Upper lobe of left lung (tissue), 6 donors: ENCODE measurements around the gene ASIC2. TPM values are rescaled to one million over a fixed set of nuclear protein-coding genes. Genes with fewer than 3 reads are reported as not detected.

Experiments
- ATAC-seq, 2 donors: fragments of 200-7000 bp; cut with Tn5 transposase; one replicate each; pipeline ENCODE4 v1.9.1; 2022; ENCODE audit warnings: mild to moderate bottlenecking in 2 of 2, moderate library complexity in 2 of 2; ENCODE audit not compliant: low FRiP score in 2 of 2
- DNase-seq, 2 donors: peaks; one replicate each; pipeline ENCODE4 v3.0.0-alpha.2; 2019 to 2020
- H3K27ac ChIP-seq, 4 donors: fragments of 200-600 bp; sonication (generic); one replicate each; pipeline ENCODE4 v1.5.1; 2016 to 2019
- H3K27me3 ChIP-seq, 4 donors: fragments of 200-600 bp; sonication (generic); one replicate each; pipeline ENCODE4 v1.5.1; 2017 to 2019
- H3K36me3 ChIP-seq, 4 donors: fragments of 200-600 bp; sonication (generic); one replicate each; pipeline ENCODE4 v1.5.1; 2016 to 2019
- H3K4me1 ChIP-seq, 4 donors: fragments of 200-600 bp; sonication (generic); one replicate each; pipeline ENCODE4 v1.5.1; 2018 to 2019
- H3K4me3 ChIP-seq, 4 donors: fragments of 200-600 bp; sonication (generic); one replicate each; pipeline ENCODE4 v1.5.1; 2017 to 2019; ENCODE audit warnings: mild to moderate bottlenecking in 2 of 4, moderate library complexity in 1 of 4
- H3K9me3 ChIP-seq, 4 donors: fragments of 200-600 bp; sonication (generic); one replicate each; pipeline ENCODE4 v1.5.1; 2018 to 2019
- EP300 ChIP-seq, 4 donors: sonication (generic); formaldehyde crosslinking; IDR thresholded peaks; one replicate each; pipeline ENCODE4 v1.5.1; 2017; ENCODE audit warnings: antibody characterized with exemption in 4 of 4, control low read depth in 2 of 4
- POLR2A ChIP-seq, 4 donors: fragments of 450-650 bp; IDR thresholded peaks; one replicate each; pipeline ENCODE4 v1.5.1; 2016 to 2017; ENCODE audit warnings: antibody characterized with exemption in 4 of 4, mild to moderate bottlenecking in 2 of 4
- POLR2AphosphoS5 ChIP-seq, 2 donors: sonication (generic); formaldehyde crosslinking; IDR thresholded peaks; one replicate each; pipeline ENCODE4 v1.5.1; 2017; ENCODE audit warnings: antibody characterized with exemption in 2 of 2
- WGBS, 2 donors: methylation state at CpG; one replicate each; pipeline ENCODE4 v1.1.5; 2017 to 2018; 5-methylcytosine and 5-hydroxymethylcytosine counted together
- total RNA-seq, 6 donors: library from RNA; depleted of rRNA in 4 of 6; stranded (reverse); fragments of >200 nt in 4 of 6; gene quantifications; one replicate each; pipeline versions ENCODE4 v1.1.0 to v1.2.1, GENCODE V29; 2016 to 2021
- TF ChIP-seq, protein P1 (sequence below), 6 experiments: fragments of 450-650 bp in 4 of 6; fragments of 200-600 bp in 2 of 6; sonication (generic) in 2 of 6; IDR thresholded peaks; one replicate each; pipeline ENCODE4 v1.5.1; 2016 to 2019; ENCODE audit warnings: antibody characterized with exemption in 6 of 6
- donor health status: DM: no; HTN: no; CAD: no; lungs with moderate emphysema.
- donor health status: DM: no; HTN: yes; CAD: no; lungs with severe emphysema.

The ASIC2 gene
- total RNA-seq, 6 donors from 2014 or later: 0.17 TPM; not detected in 5

DNA sequence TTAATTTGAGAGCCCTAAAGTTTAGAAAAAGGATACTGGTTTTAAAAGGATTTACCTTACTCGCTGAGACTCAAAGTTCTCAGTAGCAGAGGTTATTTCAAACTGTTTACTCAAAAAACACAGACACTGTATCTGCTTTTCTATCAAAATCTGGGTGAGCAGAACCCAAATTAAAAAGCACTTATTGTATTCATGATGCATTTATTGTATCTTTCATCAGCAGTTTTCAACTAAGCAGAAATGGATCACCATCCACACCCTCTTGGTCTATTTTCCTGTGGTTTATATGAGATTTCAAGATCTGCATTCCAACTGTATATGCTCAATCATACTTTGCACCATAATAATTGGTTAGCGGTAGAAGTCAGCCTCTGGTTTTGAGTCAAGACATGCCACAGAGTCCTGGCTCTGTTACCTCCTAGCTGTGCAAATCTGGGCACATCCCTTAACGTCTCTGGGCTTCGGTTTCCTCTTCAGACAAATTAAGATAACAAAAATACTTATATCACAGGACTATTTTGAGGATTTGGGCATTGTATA, 109.5 kb downstream of the ASIC2 start:
- H3K9me3 ChIP-seq: no peaks in the 10 kb centered on the region
- H3K4me1 ChIP-seq: no peaks in the 10 kb centered on the region
- H3K36me3 ChIP-seq: no peaks in the 10 kb centered on the region
- TF ChIP-seq POLR2AphosphoS5 (IDR thresholded peaks at IDR 0.05) (no peak), POLR2A (IDR thresholded peaks at IDR 0.05) (no peak), EP300 (IDR thresholded peaks at IDR 0.05) (no peak)
- TF ChIP-seq, protein P1, sequence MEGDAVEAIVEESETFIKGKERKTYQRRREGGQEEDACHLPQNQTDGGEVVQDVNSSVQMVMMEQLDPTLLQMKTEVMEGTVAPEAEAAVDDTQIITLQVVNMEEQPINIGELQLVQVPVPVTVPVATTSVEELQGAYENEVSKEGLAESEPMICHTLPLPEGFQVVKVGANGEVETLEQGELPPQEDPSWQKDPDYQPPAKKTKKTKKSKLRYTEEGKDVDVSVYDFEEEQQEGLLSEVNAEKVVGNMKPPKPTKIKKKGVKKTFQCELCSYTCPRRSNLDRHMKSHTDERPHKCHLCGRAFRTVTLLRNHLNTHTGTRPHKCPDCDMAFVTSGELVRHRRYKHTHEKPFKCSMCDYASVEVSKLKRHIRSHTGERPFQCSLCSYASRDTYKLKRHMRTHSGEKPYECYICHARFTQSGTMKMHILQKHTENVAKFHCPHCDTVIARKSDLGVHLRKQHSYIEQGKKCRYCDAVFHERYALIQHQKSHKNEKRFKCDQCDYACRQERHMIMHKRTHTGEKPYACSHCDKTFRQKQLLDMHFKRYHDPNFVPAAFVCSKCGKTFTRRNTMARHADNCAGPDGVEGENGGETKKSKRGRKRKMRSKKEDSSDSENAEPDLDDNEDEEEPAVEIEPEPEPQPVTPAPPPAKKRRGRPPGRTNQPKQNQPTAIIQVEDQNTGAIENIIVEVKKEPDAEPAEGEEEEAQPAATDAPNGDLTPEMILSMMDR (IDR thresholded peaks at IDR 0.05): no peak
- DNase-seq (no peak), ATAC-seq (no peak)
- no peak overlapping the region for H3K27ac ChIP-seq
- no peaks in the 10 kb centered on the region for H3K27me3 ChIP-seq
- H3K4me3 ChIP-seq: no peak overlapping the region
- WGBS, 2 donors: 75 to 77% methylated on average over 4 of the region's 4 CpGs

DNA sequence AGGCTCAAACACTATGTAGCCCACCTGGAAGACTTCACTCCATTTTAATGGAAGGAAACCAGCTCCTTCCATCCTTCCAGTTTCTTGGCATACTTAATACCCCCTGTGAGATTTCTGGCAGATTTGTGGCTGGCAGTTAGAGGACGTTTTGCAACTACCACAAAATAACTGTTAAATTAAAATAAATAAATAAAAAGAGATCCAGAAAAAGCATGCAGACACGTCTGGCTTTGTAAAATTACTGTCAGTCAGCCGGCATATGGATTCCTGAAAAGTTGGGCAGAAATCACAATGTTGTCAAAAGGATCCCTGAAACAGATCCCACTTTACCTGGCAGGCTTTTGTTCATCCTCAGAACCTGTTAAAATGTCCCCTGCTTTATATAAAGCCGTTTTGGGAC, 113.9 kb downstream of the ASIC2 start:
- 56 to 58% methylated on average over 4 of the region's 4 CpGs for WGBS, 2 donors
- no peaks in the 10 kb centered on the region for H3K9me3 ChIP-seq

DNA sequence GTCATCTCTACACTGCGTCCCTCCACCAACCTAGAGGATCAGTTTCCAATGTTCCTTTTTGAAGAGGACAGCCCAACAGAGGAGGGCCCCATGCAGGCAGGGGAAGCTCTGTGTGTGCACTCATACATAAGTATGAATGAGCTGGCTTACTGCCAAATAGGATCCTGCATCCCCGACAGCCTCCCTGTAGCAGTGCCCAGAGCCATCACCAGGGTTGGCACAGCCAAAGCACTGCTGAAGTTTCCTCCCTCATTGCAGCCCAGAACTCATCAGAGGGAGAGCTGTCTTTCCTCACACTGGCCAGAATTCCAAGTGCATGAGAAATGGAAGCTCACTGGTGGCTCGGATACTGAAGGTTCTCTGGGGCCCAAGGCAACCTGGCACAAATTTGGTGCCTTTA, 114.4 kb downstream of the ASIC2 start:
- Histone ChIP-seq H3K9me3 (no peaks in the 10 kb centered on the region), H3K4me1 (no peaks in the 10 kb centered on the region), H3K36me3 (no peaks in the 10 kb centered on the region), H3K27ac (no peak overlapping the region), H3K27me3 (no peaks in the 10 kb centered on the region), H3K4me3 (no peak overlapping the region)
- ATAC-seq: no peak
- DNase-seq: no peak
- TF ChIP-seq POLR2A (IDR thresholded peaks at IDR 0.05) (no peak), EP300 (IDR thresholded peaks at IDR 0.05) (no peak), POLR2AphosphoS5 (IDR thresholded peaks at IDR 0.05) (no peak)
- TF ChIP-seq, protein P1 (IDR thresholded peaks at IDR 0.05): no peak
- 71 to 79% methylated on average over 3 of the region's 3 CpGs for WGBS, 2 donors

More for the DNA sequence above, 113.9 kb downstream of the ASIC2 start:
- Histone ChIP-seq H3K4me1 (no peaks in the 10 kb centered on the region), H3K4me3 (no peak overlapping the region), H3K27me3 (no peaks in the 10 kb centered on the region), H3K27ac (no peak overlapping the region), H3K36me3 (no peaks in the 10 kb centered on the region)
- DNase-seq (no peak), ATAC-seq (no peak)
- TF ChIP-seq POLR2AphosphoS5 (IDR thresholded peaks at IDR 0.05) (no peak), POLR2A (IDR thresholded peaks at IDR 0.05) (no peak), EP300 (IDR thresholded peaks at IDR 0.05) (no peak)
- TF ChIP-seq, protein P1 (IDR thresholded peaks at IDR 0.05): no peak

DNA sequence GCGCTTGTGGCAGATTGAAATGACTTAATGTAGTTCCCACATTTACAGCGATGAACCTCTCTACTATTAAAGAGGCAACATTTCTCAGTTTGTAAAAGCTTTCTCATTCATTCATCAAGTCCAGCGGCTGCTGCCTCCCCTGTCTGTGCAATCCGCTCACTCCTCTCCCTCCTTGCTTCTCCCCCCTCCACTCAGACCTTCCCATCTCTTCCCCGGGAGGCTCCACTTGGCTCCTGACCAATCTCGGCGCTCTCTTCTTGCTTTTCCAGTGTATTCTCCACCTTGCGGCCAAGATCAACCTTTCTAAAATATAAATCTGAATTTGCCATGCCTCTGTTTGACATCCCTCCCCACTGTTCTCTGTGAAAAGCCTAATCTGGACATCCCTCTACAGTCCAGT, 117.5 kb downstream of the ASIC2 start:
- Histone ChIP-seq H3K9me3 (no peaks in the 10 kb centered on the region), H3K27me3 (no peaks in the 10 kb centered on the region), H3K4me3 (no peak overlapping the region), H3K4me1 (no peaks in the 10 kb centered on the region), H3K36me3 (no peaks in the 10 kb centered on the region), H3K27ac (no peak overlapping the region)
- TF ChIP-seq, protein P1 (IDR thresholded peaks at IDR 0.05): no peak
- TF ChIP-seq EP300 (IDR thresholded peaks at IDR 0.05) (no peak), POLR2AphosphoS5 (IDR thresholded peaks at IDR 0.05) (no peak), POLR2A (IDR thresholded peaks at IDR 0.05) (no peak)
- DNase-seq: no peak
- no peak for ATAC-seq
- 56 to 65% methylated on average over 8 of the region's 8 CpGs for WGBS, 2 donors

DNA sequence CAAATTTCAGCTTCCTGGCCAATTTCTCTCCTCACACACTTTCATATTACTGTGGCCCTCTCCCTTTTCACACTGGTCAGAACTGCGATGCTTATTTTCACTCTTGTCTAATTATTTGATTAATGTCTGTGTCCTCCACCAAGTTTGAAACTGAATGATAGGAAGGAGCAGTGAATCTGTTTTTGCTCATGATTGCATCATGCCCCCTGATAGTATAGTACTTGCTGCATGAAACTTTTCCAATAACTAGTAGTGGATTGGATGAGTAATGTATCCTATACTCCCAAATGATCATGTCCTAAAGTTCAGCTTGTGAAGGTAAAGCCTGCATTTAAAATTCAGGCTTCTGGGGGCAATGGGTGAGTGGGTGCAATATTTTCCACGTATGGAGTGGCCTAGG, 121.2 kb downstream of the ASIC2 start:
- TF ChIP-seq POLR2A (IDR thresholded peaks at IDR 0.05) (no peak), EP300 (IDR thresholded peaks at IDR 0.05) (no peak), POLR2AphosphoS5 (IDR thresholded peaks at IDR 0.05) (no peak)
- TF ChIP-seq, protein P1 (IDR thresholded peaks at IDR 0.05): no peak
- no peak overlapping the region for H3K4me3 ChIP-seq
- WGBS, 2 donors: 69 to 71% methylated on average over 2 of the region's 2 CpGs
- H3K9me3 ChIP-seq: no peaks in the 10 kb centered on the region
- no peaks in the 10 kb centered on the region for H3K36me3 ChIP-seq
- H3K27me3 ChIP-seq: no peaks in the 10 kb centered on the region
- H3K4me1 ChIP-seq: no peaks in the 10 kb centered on the region
- H3K27ac ChIP-seq: no peak overlapping the region
- ATAC-seq (no peak), DNase-seq (no peak)
